ENCODE data around the gene MPP2.
A peak's percentile ranks its signal among the peaks of the same experiment; 100 is the strongest.
"Not testable (repeated sequence)": the region's sequence is repeated elsewhere in the genome, so short reads cannot be mapped to it uniquely, and the experiment has no call there.

The MPP2 gene

GRCh38 chr17:43935204-43935925 is 28.0 kb upstream of the MPP2 start:
- FAIRE-seq, result no peak
- TF ChIP-seq PAX5 (IDR thresholded peaks at IDR 0.05; ENCODE audit: insufficient read depth, low read length, severe bottlenecking) (no peak), POLR2A (IDR thresholded peaks at IDR 0.05; ENCODE audit: low read depth, low read length) (no peak), POU2F2 (IDR thresholded peaks at IDR 0.05; ENCODE audit: low read depth, low read length) (no peak), POLR2AphosphoS5 (IDR thresholded peaks at IDR 0.05; ENCODE audit: low read depth, low read length) (no peak)

GRCh38 chr17:43932923-43933322 is 25.6 kb upstream of the MPP2 start:
- FAIRE-seq (no peak), DNase-seq (ENCODE audit: insufficient read length, low spot score) (no peak)
- TF ChIP-seq PAX5 (IDR thresholded peaks at IDR 0.05; ENCODE audit: insufficient read depth, low read length, severe bottlenecking), result no peak

More at GRCh38 chr17:43935204-43935925, 28.0 kb upstream of the MPP2 start:
- DNase-seq (ENCODE audit: insufficient read length, low spot score), result no peak

DNA sequence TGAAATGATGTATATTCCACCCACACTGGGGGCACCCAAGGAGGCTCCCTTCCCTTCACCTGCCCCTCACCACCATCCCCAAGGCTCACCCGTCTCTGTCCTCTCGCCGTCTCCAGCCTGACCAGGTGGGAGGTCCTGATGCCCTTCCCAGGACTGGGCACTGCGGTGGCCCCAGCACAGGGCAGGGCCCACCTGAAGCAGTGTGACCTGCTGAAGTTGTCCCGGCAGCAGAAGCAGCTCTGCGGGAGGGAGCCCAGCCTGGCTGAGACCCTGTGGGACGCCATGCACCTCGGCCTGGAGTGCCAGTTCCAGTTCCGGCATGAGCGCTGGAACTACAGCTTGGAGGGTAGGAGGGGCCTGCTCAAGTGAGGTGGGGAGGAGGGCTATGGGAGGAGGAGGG is 25.0 kb upstream of the MPP2 start:
- no peak for DNase-seq (ENCODE audit: insufficient read length, low spot score)
- FAIRE-seq, result no peak
- TF ChIP-seq POLR2A (IDR thresholded peaks at IDR 0.05; ENCODE audit: low read depth, low read length) (no peak), PAX5 (IDR thresholded peaks at IDR 0.05; ENCODE audit: insufficient read depth, low read length, severe bottlenecking) (no peak), SPI1 (IDR thresholded peaks at IDR 0.05; ENCODE audit: low read depth, low read length) (no peak), TAF1 (IDR thresholded peaks at IDR 0.05; ENCODE audit: low read depth, low read length) (no peak), POU2F2 (IDR thresholded peaks at IDR 0.05; ENCODE audit: low read depth, low read length) (no peak), POLR2AphosphoS5 (IDR thresholded peaks at IDR 0.05; ENCODE audit: low read depth, low read length) (no peak)

GRCh38 chr17:43931062-43931571 is 23.8 kb upstream of the MPP2 start:
- TF ChIP-seq TAF1 (IDR thresholded peaks at IDR 0.05; ENCODE audit: low read depth, low read length) (no peak), POLR2A (IDR thresholded peaks at IDR 0.05; ENCODE audit: low read depth, low read length) (no peak), PAX5 (IDR thresholded peaks at IDR 0.05; ENCODE audit: insufficient read depth, low read length, severe bottlenecking) (no peak), POLR2AphosphoS5 (IDR thresholded peaks at IDR 0.05; ENCODE audit: low read depth, low read length) (no peak), POU2F2 (IDR thresholded peaks at IDR 0.05; ENCODE audit: low read depth, low read length) (no peak)
- no peak for FAIRE-seq
- no peak for DNase-seq (ENCODE audit: insufficient read length, low spot score)

GRCh38 chr17:43928609-43929008 is 21.3 kb upstream of the MPP2 start:
- TF ChIP-seq PAX5 (IDR thresholded peaks at IDR 0.05; ENCODE audit: insufficient read depth, low read length, severe bottlenecking) (no peak), TAF1 (IDR thresholded peaks at IDR 0.05; ENCODE audit: low read depth, low read length) (no peak), POLR2A (IDR thresholded peaks at IDR 0.05; ENCODE audit: low read depth, low read length) (no peak), POLR2AphosphoS5 (IDR thresholded peaks at IDR 0.05; ENCODE audit: low read depth, low read length) (no peak), POU2F2 (IDR thresholded peaks at IDR 0.05; ENCODE audit: low read depth, low read length) (no peak), SPI1 (IDR thresholded peaks at IDR 0.05; ENCODE audit: low read depth, low read length) (no peak)
- no peak for DNase-seq (ENCODE audit: insufficient read length, low spot score)
- peak; percentile 50 for FAIRE-seq

DNA sequence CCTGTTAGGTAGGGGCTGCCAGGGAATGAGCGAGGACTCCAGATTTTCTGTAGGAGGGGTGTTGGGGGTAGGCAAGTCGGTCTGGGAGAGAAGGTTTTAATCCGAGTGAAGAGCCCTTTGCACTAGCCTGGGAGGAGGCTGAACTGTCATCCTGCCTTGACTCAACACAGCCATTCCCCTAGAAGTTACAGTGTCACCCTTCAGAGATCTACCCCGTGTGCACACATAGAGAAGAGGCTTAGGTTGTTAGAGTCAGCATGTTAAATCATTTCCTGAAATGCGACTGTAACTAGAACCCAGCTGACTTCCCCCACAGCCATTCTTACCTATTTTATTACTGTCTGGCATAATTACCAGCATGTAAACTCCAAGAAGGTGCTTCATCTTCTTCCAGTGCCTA is 20.6 kb upstream of the MPP2 start:
- not testable (repeated sequence) for FAIRE-seq; DNase-seq (ENCODE audit: insufficient read length, low spot score)

- no peak for TF ChIP-seq TAF1 (IDR thresholded peaks at IDR 0.05; ENCODE audit: low read depth, low read length)
- no peak for FAIRE-seq
- no peak for DNase-seq (ENCODE audit: insufficient read length, low spot score)
Observed at GRCh38 chr17:43927060-43927864, 19.9 kb upstream of the MPP2 start.

GRCh38 chr17:43924558-43924957 is 17.2 kb upstream of the MPP2 start:
- no peak for TF ChIP-seq PAX5 (IDR thresholded peaks at IDR 0.05; ENCODE audit: insufficient read depth, low read length, severe bottlenecking)
- TF ChIP-seq POLR2AphosphoS5 (IDR thresholded peaks at IDR 0.05; ENCODE audit: low read depth, low read length), result no peak
- TF ChIP-seq POLR2A (IDR thresholded peaks at IDR 0.05; ENCODE audit: low read depth, low read length), result no peak
- no peak for TF ChIP-seq POU2F2 (IDR thresholded peaks at IDR 0.05; ENCODE audit: low read depth, low read length)
- TF ChIP-seq SPI1 (IDR thresholded peaks at IDR 0.05; ENCODE audit: low read depth, low read length), result no peak
- no peak for TF ChIP-seq TAF1 (IDR thresholded peaks at IDR 0.05; ENCODE audit: low read depth, low read length)
- FAIRE-seq (no peak), DNase-seq (ENCODE audit: insufficient read length, low spot score) (no peak)

DNA sequence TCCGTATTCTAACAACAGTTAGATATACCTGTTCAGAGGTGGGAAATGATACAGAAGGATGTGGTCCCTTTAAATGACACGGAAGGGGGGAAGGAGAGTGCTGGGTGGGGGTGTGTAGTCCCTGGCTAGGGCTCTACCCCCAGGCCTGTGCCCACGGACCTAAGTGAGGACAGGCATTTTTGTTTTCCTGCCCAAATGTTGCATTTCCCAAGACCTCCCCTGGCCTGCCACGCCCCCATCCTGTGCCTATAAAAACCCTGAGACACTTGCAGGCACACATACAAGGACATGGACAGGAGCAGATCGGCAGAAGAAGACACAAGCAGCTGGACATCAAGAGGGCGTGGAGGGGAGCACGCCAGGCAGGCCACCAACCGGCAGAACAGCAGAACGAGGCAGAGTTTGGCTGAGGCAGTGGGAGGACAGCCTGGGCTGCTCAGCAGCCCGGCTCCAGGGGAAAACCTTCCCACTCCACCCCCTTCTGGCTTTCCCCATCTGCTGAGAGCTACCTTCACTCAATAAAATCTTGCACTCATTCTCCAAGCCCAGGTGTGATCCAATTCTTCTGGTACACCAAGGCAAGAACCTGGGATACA is 13.3 kb upstream of the MPP2 start:
- DNase-seq (ENCODE audit: insufficient read length, low spot score), result no peak
- TF ChIP-seq POU2F2 (IDR thresholded peaks at IDR 0.05; ENCODE audit: low read depth, low read length) (no peak), POLR2AphosphoS5 (IDR thresholded peaks at IDR 0.05; ENCODE audit: low read depth, low read length) (no peak), PAX5 (IDR thresholded peaks at IDR 0.05; ENCODE audit: insufficient read depth, low read length, severe bottlenecking) (no peak)
- no peak for FAIRE-seq

DNA sequence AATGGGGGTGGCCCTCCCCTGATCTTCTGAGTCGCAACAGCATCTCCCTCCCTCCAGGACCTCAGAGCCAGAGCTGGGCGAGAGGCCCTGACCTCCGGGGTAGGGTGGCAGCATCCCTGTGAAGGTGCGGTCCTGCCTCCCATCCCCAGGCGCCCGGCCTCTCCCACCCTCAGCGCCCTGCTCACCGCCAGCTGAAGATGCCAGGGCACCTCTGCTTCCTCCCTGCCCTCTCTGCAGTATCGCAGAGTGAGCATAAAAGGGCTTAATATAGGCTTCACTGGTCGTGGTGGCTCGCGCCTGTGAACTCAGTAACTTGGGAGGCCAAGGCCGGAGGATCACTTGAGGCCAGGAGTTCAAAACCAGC is 10.7 kb upstream of the MPP2 start:
- FAIRE-seq (no peak), DNase-seq (ENCODE audit: insufficient read length, low spot score) (no peak)
- TF ChIP-seq POU2F2 (IDR thresholded peaks at IDR 0.05; ENCODE audit: low read depth, low read length) (no peak), POLR2A (IDR thresholded peaks at IDR 0.05; ENCODE audit: low read depth, low read length) (no peak), PAX5 (IDR thresholded peaks at IDR 0.05; ENCODE audit: insufficient read depth, low read length, severe bottlenecking) (no peak), SPI1 (IDR thresholded peaks at IDR 0.05; ENCODE audit: low read depth, low read length) (no peak), POLR2AphosphoS5 (IDR thresholded peaks at IDR 0.05; ENCODE audit: low read depth, low read length) (no peak), TAF1 (IDR thresholded peaks at IDR 0.05; ENCODE audit: low read depth, low read length) (no peak)

Data from GM12891 (cell line).